WTC11 (cell line): Measurements from ENCODE around the gene CDK5RAP2. TPM values are rescaled to one million over a fixed set of nuclear protein-coding genes. Genes with fewer than 3 reads are reported as not detected.
A peak's percentile ranks its signal among the peaks of the same experiment; 100 is the strongest.

Experiments used
- ATAC-seq: fragments of 200-7000 bp; cut with Tn5 transposase; 2 replicates; pipeline ENCODE4 v1.10.0; 2021; ENCODE audit warnings: mild to moderate bottlenecking, moderate library complexity
- CTCF ChIA-PET: fragments of 300-600 bp; sonication (Branson Sonifier 250); formaldehyde crosslinking; loops from one replicate; lab custom pipeline; 2021; ENCODE audit warnings: antibody characterized with exemption; lab: Charles Lee
- POLR2A ChIA-PET: fragments of 350-600 bp; sonication (Branson Sonifier 250); formaldehyde crosslinking; loops from one replicate; lab custom pipeline; 2021; ENCODE audit warnings: antibody characterized with exemption; lab: Charles Lee
- DNase-seq: peaks from one replicate; pipeline ENCODE4 v3.0.0; 2021; ENCODE audit warnings: low spot score
- H3K27ac Mint-ChIP-seq: 2 replicates; pipeline ENCODE4 v1.8.0; 2021; ENCODE audit warnings: mixed read lengths
- H3K27me3 Mint-ChIP-seq: 2 replicates; pipeline ENCODE4 v1.8.0; 2021; ENCODE audit warnings: low read depth, mild to moderate bottlenecking, moderate library complexity, mixed read lengths
- H3K36me3 Mint-ChIP-seq: 2 replicates; pipeline ENCODE4 v1.8.0; 2021; ENCODE audit warnings: mixed read lengths
- H3K4me1 Mint-ChIP-seq: 2 replicates; pipeline ENCODE4 v1.8.0; 2022; ENCODE audit warnings: mixed read lengths
- H3K4me3 Mint-ChIP-seq: 2 replicates; pipeline ENCODE4 v1.8.0; 2021; ENCODE audit warnings: mild to moderate bottlenecking, moderate library complexity, mixed read lengths
- H3K9me3 Mint-ChIP-seq: 2 replicates; pipeline ENCODE4 v1.8.0; 2021; ENCODE audit warnings: mixed read lengths
- AR ChIP-seq: fragments of 250-450 bp; sonication (Bioruptor Pico); IDR thresholded peaks from 2 replicates; pipeline ENCODE4 v1.9.0; 2021; ENCODE audit warnings: mild to moderate bottlenecking
- ATF6 ChIP-seq: sonication (generic); formaldehyde crosslinking; IDR thresholded peaks from 2 replicates; pipeline ENCODE4 v1.8.1; 2023; ENCODE audit warnings: mild to moderate bottlenecking, missing genetic modification reagents
- E2F5 ChIP-seq: sonication (generic); formaldehyde crosslinking; IDR thresholded peaks from 2 replicates; pipeline ENCODE4 v1.8.1; 2022; ENCODE audit warnings: mild to moderate bottlenecking, moderate library complexity, missing genetic modification reagents
- ESRRA ChIP-seq: sonication (generic); formaldehyde crosslinking; IDR thresholded peaks from 2 replicates; pipeline ENCODE4 v1.8.1; 2022; ENCODE audit warnings: mild to moderate bottlenecking, missing genetic modification reagents, borderline replicate concordance
- FOXP4 ChIP-seq: sonication (generic); formaldehyde crosslinking; IDR thresholded peaks from 2 replicates; pipeline ENCODE4 v1.8.0; 2022; ENCODE audit warnings: mild to moderate bottlenecking, missing genetic modification reagents
- GRHL2 ChIP-seq: fragments of 250-450 bp; sonication (Bioruptor Pico); IDR thresholded peaks from 2 replicates; pipeline ENCODE4 v1.8.0; 2022; ENCODE audit warnings: mild to moderate bottlenecking, moderate library complexity; ENCODE audit not compliant: insufficient replicate concordance, severe bottlenecking
- HMGA2 ChIP-seq: fragments of 250-450 bp; sonication (Bioruptor Pico); IDR thresholded peaks from 2 replicates; pipeline ENCODE4 v1.4.0; 2021; ENCODE audit warnings: mild to moderate bottlenecking, moderate library complexity
- IRF2 ChIP-seq: sonication (generic); formaldehyde crosslinking; IDR thresholded peaks from 2 replicates; pipeline ENCODE4 v1.8.0; 2022; ENCODE audit warnings: low read depth, missing genetic modification reagents, borderline replicate concordance
- JAZF1 ChIP-seq: fragments of 250-450 bp; sonication (Bioruptor Pico); IDR thresholded peaks from 2 replicates; pipeline ENCODE4 v1.9.0; 2021; ENCODE audit warnings: moderate library complexity, mild to moderate bottlenecking, inconsistent platforms
- MLX ChIP-seq: sonication (generic); formaldehyde crosslinking; IDR thresholded peaks from 2 replicates; pipeline ENCODE4 v1.8.1; 2023; ENCODE audit warnings: mild to moderate bottlenecking, missing genetic modification reagents, moderate library complexity
- MYBL2 ChIP-seq: sonication (generic); formaldehyde crosslinking; IDR thresholded peaks from 2 replicates; pipeline ENCODE4 v1.8.1; 2023; ENCODE audit warnings: mild to moderate bottlenecking, moderate library complexity, missing genetic modification reagents
- NFATC4 ChIP-seq: fragments of 250-450 bp; sonication (Bioruptor Pico); IDR thresholded peaks from 2 replicates; pipeline ENCODE4 v1.9.0; 2021; ENCODE audit warnings: mild to moderate bottlenecking
- NFE2L1 ChIP-seq: sonication (generic); formaldehyde crosslinking; IDR thresholded peaks from 2 replicates; pipeline ENCODE4 v1.8.1; 2023; ENCODE audit warnings: missing genetic modification reagents
- RELA ChIP-seq: sonication (generic); formaldehyde crosslinking; IDR thresholded peaks from 2 replicates; pipeline ENCODE4 v1.8.1; 2022; ENCODE audit warnings: missing genetic modification reagents, mild to moderate bottlenecking, borderline replicate concordance
- TEAD4 ChIP-seq: sonication (generic); formaldehyde crosslinking; IDR thresholded peaks from 2 replicates; pipeline ENCODE4 v1.8.0; 2022; ENCODE audit warnings: mild to moderate bottlenecking, missing genetic modification reagents
- USF2 ChIP-seq: sonication (generic); formaldehyde crosslinking; IDR thresholded peaks from 2 replicates; pipeline ENCODE4 v1.8.1; 2023; ENCODE audit warnings: mild to moderate bottlenecking, missing genetic modification reagents, moderate library complexity
- ZNF138 ChIP-seq: sonication (generic); formaldehyde crosslinking; conservative IDR thresholded peaks from 2 replicates; pipeline ENCODE4 v1.8.1; 2022; ENCODE audit warnings: mild to moderate bottlenecking, moderate library complexity, missing genetic modification reagents
- ZNF232 ChIP-seq: sonication (generic); formaldehyde crosslinking; IDR thresholded peaks from 2 replicates; pipeline ENCODE4 v1.8.0; 2022; ENCODE audit warnings: mild to moderate bottlenecking, missing genetic modification reagents
- ZNF416 ChIP-seq: fragments of 250-450 bp; sonication (Bioruptor Pico); IDR thresholded peaks from 2 replicates; pipeline ENCODE4 v1.9.0; 2021; ENCODE audit warnings: mild to moderate bottlenecking, inconsistent platforms
- ZNF423 ChIP-seq: fragments of 250-450 bp; sonication (Bioruptor Pico); IDR thresholded peaks from 2 replicates; pipeline ENCODE4 v2.1.2; 2022; ENCODE audit warnings: mild to moderate bottlenecking, moderate library complexity
- total RNA-seq: library from RNA; stranded (reverse); gene quantifications from 3 replicates; pipeline ENCODE4 v1.2.3, GENCODE V29; 2021
- TF ChIP-seq, protein P1 (sequence below): fragments of 250-450 bp; sonication (Bioruptor Pico); IDR thresholded peaks from 2 replicates; pipeline ENCODE4 v2.1.2; 2022; ENCODE audit warnings: mild to moderate bottlenecking, moderate library complexity
- TF ChIP-seq, protein P2 (sequence below): fragments of 250-450 bp; sonication (Bioruptor Pico); IDR thresholded peaks from 2 replicates; pipeline ENCODE4 v1.9.0; 2021; ENCODE audit warnings: mild to moderate bottlenecking

CDK5RAP2 gene
- total RNA-seq, 1 experiment from 2014 or later, result 48.3 TPM

DNA sequence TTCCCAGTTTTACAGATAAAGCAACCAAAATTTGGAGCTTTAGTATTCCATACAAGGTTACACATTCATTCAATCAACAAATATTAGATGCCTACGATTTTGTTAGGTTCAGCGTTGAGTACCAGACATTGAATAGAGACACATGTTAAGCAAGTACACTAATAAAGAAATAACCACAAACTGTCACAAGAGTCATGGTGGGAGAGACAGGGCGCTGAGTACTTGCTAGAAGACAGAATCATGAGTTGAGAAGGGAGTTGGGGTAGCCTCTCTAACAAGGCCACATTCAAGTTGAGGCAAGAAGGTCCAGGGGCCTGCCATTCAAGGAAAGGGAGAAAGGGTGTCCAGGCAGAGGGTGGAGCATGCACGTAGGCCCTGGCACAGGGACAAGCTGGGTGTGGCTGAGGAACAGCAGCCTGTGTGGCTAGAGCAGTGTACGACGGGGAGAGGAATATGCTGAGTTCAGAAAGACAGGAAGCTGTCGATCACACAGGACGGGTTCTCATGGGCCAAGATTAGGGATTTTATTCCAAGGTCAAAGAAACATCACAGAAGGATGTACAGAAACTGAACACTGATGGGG lies 17.0 kb downstream of the CDK5RAP2 start (continued):
- TF ChIP-seq, protein P1, sequence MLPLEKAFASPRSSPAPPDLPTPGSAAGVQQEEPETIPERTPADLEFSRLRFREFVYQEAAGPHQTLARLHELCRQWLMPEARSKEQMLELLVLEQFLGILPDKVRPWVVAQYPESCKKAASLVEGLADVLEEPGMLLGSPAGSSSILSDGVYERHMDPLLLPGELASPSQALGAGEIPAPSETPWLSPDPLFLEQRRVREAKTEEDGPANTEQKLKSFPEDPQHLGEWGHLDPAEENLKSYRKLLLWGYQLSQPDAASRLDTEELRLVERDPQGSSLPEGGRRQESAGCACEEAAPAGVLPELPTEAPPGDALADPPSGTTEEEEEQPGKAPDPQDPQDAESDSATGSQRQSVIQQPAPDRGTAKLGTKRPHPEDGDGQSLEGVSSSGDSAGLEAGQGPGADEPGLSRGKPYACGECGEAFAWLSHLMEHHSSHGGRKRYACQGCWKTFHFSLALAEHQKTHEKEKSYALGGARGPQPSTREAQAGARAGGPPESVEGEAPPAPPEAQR (CRISPR knock-in tag), result no peak

GRCh38 chr9:120561709-120562108 lies 18.3 kb downstream of the CDK5RAP2 start:
- peaks cover 28% of the 10 kb centered on the region for H3K36me3 Mint-ChIP-seq
- H3K9me3 Mint-ChIP-seq, result no peaks in the 10 kb centered on the region
- no peak overlapping the region for H3K27ac Mint-ChIP-seq
- no peak overlapping the region for H3K4me3 Mint-ChIP-seq
- CTCF ChIA-PET, result no interaction called here
- no peak for ATAC-seq
- TF ChIP-seq ESRRA (CRISPR knock-in tag) (no peak), TEAD4 (CRISPR knock-in tag) (no peak)
- TF ChIP-seq, all 79 proteins: peak for 0
- Mint-ChIP-seq H3K27me3 (no peaks in the 10 kb centered on the region), H3K4me1 (no peaks in the 10 kb centered on the region)
- POLR2A ChIA-PET, result no interaction called here
- no peak for DNase-seq

- H3K9me3 Mint-ChIP-seq, result no peaks in the 10 kb centered on the region
- no peak overlapping the region for H3K4me3 Mint-ChIP-seq
- H3K27ac Mint-ChIP-seq, result peak overlapping the region; percentile 8; the same call in 1 of the 2 replicates
- ChIA-PET CTCF (interaction anchor here (1.2 kb wide), 1 partner anchor 10 kb away, joined by 4 read pairs; no protein-coding TSS in a partner anchor), POLR2A (interaction anchor here (0.6 to 0.7 kb wide), 3 partner anchors 46 to 1394 kb away, joined by 3 to 4 read pairs (median 4); no protein-coding TSS in a partner anchor)
- no peak for TF ChIP-seq RELA (CRISPR knock-in tag)
- TF ChIP-seq MYBL2 (CRISPR knock-in tag), result no peak
- no peak for TF ChIP-seq AR
- TF ChIP-seq GRHL2 (CRISPR knock-in tag), result no peak
- no peak for TF ChIP-seq ZNF423 (CRISPR knock-in tag)
- TF ChIP-seq, protein P2, sequence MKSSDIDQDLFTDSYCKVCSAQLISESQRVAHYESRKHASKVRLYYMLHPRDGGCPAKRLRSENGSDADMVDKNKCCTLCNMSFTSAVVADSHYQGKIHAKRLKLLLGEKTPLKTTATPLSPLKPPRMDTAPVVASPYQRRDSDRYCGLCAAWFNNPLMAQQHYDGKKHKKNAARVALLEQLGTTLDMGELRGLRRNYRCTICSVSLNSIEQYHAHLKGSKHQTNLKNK, result no peak
- TF ChIP-seq USF2 (CRISPR knock-in tag), result no peak
- TF ChIP-seq ZNF138 (CRISPR knock-in tag), result no peak
- no peak for TF ChIP-seq IRF2 (CRISPR knock-in tag)
- TF ChIP-seq NFE2L1 (CRISPR knock-in tag), result no peak
- no peak for TF ChIP-seq NFATC4 (CRISPR knock-in tag)
- TF ChIP-seq ZNF416 (CRISPR knock-in tag), result no peak
- TF ChIP-seq JAZF1 (CRISPR knock-in tag), result no peak
- TF ChIP-seq ZNF232 (CRISPR knock-in tag), result no peak
- no peak for TF ChIP-seq ATF6
- no peak for TF ChIP-seq E2F5 (CRISPR knock-in tag)
- no peak for TF ChIP-seq MLX
- TF ChIP-seq FOXP4, result no peak
- no peak for TF ChIP-seq HMGA2 (CRISPR knock-in tag)
- H3K27me3 Mint-ChIP-seq, result no peaks in the 10 kb centered on the region
- peaks cover 16% of the 10 kb centered on the region for H3K36me3 Mint-ChIP-seq
- H3K4me1 Mint-ChIP-seq, result no peaks in the 10 kb centered on the region
- DNase-seq (no peak), ATAC-seq (no peak)
Observed at GRCh38 chr9:120559546-120559945, 20.4 kb downstream of the CDK5RAP2 start.
